OCI-LY1 (cell line): ENCODE data around the gene UST.

Source experiments
- EZH2 ChIP-seq: fragments of 200-600 bp; sonication (generic), shearing (Covaris generic); IDR thresholded peaks from 2 replicates; pipeline ENCODE4 v1.8.0; 2017; ENCODE audit warnings: borderline replicate concordance, mixed run types, mild to moderate bottlenecking, antibody characterized with exemption, low read length, moderate library complexity, mixed read lengths
- TF ChIP-seq, protein P1 (sequence below): fragments of 200-600 bp; sonication (generic), shearing (Covaris generic); IDR thresholded peaks from 2 replicates; pipeline ENCODE4 v1.5.1; 2017; ENCODE audit warnings: mild to moderate bottlenecking, antibody characterized with exemption, low read length, moderate library complexity, mixed read lengths

DNA sequence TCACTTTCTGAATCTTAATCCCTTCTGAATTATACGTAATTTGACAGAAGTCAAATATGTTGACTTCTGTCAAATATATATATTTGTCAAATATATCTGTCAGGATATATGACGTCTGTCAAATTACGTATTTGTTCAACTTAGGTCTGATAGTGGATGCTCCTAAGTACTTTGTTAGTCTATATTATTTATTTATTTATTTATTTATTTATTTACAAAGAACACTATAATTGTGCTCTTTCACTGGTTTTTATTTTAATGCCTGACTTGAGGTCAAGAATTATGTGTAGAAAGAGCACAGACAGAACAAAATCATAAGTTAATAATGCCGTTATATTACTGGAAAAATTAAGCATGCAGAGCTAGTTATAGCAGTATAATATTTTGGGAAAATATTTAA, 81.2 kb downstream of the UST start:
- TF ChIP-seq EZH2, result no peak
- TF ChIP-seq, protein P1, sequence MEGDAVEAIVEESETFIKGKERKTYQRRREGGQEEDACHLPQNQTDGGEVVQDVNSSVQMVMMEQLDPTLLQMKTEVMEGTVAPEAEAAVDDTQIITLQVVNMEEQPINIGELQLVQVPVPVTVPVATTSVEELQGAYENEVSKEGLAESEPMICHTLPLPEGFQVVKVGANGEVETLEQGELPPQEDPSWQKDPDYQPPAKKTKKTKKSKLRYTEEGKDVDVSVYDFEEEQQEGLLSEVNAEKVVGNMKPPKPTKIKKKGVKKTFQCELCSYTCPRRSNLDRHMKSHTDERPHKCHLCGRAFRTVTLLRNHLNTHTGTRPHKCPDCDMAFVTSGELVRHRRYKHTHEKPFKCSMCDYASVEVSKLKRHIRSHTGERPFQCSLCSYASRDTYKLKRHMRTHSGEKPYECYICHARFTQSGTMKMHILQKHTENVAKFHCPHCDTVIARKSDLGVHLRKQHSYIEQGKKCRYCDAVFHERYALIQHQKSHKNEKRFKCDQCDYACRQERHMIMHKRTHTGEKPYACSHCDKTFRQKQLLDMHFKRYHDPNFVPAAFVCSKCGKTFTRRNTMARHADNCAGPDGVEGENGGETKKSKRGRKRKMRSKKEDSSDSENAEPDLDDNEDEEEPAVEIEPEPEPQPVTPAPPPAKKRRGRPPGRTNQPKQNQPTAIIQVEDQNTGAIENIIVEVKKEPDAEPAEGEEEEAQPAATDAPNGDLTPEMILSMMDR, result no peak
